Ureter (tissue), 1 donor: ENCODE data around the gene HMX3. TPM values are rescaled to one million over a fixed set of nuclear protein-coding genes. Genes with fewer than 3 reads are reported as not detected.

Experiments
- DNase-seq: peaks from one replicate; pipeline ENCODE4 v3.0.0-alpha.2; 2020; ENCODE audit warnings: low spot score
- total RNA-seq: library from RNA; stranded (reverse); gene quantifications from one replicate; pipeline ENCODE4 v1.2.4, GENCODE V29; 2023
- donor health status: DM: yes; HTN: yes; CAD: no.

The HMX3 gene
- total RNA-seq, 1 donor from 2014 or later, result not detected

DNA sequence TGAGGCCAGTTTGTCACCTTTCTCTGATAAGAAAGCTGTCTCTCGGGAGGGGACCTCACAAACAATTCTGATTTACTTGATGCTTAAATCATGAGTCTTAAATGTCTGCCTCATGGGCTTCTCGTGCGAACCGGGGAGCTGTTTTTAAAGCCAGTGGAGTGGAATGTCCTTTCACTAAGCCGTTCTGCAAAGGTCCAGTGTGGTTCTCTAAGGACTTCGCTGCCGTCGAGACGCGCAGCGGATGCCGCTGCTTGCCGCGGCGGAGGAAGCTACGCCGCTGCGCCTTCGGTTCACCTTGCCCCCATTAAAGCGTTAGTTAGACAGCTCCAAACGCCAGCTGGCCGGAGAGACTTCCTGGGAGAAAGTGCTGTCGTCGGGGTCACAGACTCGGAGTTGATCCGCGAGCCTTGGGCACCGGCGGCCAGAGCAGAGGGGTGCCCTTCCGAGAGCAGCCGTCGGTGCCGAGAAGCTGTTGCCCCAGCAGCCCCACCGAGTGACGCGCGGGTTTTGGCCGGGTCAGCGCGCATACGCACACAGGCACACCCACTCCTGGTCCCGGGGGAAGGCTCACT, 1.3 kb upstream of the HMX3 start:
- DNase-seq, result no peak

DNA sequence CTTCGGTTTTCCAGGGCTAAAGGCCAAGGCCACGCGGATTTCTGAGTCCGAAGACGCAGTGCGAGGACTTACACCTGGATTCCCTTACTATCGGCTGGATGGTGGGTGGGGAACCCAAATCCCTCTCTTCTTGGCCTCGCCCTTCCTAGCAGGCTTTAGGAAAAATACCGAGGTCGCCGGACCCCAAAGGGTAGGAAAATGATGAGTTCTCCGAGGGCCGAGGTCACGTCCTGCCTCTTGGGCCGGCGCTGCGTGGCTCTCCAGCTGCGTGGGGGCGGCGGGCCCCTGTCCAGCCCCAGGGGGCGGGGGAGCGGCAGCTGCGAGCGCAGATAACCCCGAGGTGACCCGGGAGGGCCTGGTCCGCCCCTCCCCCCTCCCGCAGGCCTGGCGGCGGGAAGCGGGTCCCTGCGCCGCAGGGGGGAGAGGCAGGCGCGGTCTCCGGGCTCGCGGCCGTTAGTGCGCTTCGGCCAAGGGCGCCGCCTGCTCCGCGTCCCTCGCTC, 805 bp upstream of the HMX3 start:
- no peak for DNase-seq

DNA sequence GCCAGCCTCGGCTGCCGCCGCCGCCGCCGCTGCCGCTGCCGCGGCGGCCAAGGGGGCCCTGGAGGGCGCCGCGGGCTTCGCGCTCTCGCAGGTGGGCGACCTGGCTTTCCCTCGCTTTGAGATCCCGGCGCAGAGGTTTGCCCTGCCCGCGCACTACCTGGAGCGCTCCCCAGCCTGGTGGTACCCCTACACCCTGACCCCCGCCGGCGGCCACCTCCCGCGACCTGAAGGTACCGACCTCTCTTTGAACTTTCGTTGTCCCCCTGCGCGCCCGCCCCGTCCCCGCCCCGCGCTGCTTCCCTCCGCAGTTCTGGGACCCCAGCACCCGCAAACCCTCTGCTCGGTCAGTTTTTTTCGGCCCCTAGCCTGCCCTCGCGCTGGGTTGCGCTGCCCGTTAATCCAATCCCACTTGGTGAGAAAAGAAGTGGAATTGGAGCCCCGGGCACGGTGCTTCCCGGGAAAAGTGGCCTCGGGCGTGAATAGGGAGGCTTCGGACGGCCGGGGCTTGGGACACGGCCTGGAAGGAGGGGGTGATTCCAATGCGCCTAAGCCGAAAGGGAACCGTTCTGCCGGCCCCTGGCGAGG, 543 bp downstream of the HMX3 start:
- no peak for DNase-seq

DNA sequence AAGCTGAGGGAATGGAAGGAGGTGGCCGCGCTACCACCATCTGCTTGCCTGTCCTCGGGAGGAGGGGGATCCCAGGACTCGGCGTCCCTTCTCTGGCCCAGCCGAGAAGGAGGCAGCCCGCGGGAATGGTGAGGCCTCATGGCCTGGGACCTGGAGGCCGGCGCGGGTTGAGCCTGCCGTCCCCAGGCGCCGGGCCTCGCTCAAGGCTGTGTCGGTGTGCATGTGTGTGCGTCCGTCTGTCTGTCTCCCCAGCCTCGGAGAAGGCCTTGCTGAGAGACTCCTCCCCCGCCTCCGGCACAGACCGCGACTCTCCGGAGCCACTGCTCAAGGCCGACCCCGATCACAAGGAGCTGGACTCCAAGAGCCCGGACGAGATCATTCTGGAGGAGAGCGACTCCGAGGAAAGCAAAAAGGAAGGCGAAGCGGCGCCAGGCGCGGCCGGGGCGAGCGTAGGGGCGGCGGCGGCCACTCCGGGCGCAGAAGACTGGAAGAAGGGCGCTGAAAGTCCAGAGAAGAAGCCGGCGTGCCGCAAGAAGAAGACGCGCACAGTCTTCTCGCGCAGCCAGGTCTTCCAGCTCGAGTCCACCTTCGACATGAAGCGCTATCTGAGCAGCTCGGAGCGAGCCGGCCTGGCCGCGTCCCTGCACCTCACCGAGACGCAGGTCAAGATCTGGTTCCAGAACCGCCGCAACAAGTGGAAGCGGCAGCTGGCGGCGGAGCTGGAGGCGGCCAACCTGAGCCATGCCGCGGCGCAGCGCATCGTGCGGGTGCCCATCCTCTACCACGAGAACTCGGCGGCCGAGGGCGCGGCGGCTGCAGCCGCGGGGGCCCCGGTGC, 1.3 kb downstream of the HMX3 start:
- DNase-seq, result no peak

DNA sequence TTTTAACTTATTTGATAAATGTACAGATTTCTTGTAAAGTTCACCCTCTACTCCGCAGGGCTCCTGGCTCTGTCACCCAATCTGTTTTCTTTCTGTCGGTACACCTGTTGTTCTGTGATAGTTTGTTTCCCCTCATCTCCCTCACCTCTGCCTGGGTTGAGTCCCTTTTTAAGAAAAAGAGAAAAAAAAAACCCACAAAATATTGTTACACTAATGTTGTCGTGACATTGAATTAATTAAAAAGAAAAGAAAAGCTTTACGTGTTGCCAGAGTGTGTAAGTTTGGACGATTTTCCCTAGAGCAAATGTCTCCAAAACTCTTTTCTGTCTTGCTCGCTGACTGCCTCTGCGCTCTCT, 3.4 kb downstream of the HMX3 start:
- no peak for DNase-seq

DNA sequence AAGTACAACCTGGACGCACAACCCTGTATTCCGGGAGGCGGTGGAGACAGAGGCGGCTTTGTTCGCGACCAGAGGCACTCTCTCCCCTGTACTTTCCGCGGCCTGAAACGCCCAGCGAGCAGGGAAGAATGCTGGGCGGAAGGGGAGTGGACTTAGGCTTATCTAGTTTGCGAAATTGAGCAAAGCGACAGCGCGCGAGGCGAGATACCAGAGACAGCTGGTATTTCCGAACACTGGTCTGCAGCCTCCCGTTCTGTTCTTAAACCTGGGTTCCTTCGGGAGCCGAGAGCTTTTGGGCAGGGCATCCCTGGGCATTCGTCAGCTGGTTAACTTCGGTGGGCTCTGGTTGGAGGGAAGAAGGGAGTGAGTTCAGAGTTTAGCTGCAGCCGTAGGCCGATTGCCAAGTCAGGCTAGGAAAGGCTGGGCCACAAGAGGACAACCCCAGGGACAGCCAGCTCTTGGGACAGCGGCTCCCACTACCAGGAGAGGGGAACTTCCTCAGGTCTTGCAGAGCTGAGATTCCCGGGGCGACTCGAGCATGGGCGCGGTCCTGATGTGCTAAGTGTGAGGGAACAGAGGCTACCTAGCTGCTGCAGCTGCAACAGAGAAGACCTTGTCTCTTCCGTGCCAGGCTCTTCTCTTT, 3.9 kb downstream of the HMX3 start:
- no peak for DNase-seq

DNA sequence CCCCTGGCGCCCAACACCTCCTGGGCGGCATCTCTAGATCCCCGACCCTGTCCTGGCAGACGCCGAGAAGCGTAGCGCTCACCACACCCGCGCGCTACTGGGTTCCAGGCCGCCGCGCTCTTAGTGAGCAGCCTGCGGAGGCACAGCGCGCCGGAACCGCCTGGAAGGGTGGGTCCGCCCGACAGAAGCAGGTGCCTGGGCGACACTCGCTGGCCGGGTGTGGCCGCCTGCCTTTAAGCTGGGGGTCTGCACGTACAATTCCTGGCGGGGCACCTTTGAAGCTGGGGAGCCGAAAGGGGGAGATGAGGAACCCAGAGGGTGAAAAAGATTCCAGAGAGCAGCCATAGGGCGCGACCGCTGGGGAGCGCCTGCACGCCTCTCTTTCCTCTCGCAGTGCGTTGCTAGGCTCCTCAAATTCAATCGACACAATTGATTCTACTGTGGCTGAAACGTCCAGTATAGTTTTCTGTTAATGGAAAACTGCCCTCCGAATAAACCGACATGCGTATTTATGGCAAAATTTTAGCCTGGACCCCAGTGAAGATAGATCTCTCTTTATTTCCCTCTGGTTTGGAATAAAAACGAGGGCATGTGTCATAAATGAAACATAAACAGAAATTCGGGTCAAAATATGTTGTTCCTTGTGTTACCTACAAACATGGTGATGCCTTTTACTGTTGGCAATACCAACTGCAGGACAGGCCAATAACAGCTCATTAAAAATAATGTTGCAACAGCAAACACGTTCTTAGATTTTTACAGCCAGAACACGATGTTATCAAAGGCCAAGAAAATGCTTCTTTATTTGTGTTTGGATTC, 4.6 kb downstream of the HMX3 start:
- no peak for DNase-seq

DNA sequence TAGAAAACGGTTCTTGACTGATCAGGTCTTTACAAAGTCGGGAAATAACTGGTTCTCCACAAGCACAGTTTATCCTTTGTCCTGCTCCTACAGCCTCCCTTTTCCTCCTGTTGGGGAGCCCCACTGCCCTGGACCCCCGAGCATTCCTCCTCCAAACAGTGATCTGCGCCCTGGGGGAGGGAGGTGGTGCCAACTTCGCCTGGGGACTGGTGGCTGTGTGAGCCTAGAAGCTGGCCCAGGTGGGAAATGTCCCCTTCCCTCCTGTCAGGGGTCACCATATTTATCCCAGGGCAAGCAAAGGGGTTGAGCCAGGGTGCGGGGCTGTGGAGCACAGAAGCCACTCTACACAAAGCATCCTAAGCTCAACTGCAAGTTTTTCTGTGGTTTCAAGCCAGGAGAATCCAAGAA, 5.2 kb downstream of the HMX3 start:
- no peak for DNase-seq

DNA sequence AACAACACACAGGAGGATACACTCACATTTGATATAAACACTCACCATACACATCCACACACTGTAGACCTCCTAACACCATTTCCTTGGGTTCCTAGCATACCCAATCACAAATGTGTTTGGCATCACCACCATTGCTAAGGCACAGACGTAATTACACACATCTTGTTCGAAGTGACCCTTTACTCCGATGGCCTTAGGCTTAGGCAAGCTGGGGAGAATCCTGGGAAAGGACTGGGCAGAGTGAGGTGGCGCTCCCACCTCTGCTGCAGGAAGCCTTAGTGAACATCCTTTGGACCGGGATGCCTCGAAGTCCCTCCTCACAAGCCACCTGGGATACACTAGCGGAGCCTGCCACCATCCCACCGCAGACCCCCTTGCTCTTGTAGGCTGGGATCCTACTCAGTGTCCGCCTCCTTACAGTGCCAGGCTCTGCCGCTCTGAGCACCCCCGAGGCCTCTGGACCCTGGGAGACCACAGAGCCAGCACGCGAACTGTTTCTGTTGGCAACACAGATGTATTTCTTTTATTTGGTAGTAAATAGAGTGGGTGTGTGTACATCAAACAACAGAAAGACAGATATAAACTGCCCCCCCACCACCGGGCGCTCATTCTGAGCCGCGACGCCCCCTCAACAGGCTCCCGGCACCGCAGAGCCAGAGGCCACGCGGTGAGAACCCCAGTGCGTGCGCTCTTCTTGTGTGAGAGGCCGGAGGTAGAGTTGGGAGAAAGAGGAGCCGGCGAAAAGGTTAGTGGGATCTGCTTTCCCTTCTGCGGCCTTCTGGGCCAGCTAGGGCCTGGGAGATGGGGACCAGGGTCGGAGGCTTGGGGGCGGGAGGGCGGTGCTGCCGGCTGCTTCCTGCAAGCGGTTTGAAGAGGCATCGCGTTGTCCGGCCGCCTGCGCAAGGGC, 6.3 kb downstream of the HMX3 start:
- no peak for DNase-seq

DNA sequence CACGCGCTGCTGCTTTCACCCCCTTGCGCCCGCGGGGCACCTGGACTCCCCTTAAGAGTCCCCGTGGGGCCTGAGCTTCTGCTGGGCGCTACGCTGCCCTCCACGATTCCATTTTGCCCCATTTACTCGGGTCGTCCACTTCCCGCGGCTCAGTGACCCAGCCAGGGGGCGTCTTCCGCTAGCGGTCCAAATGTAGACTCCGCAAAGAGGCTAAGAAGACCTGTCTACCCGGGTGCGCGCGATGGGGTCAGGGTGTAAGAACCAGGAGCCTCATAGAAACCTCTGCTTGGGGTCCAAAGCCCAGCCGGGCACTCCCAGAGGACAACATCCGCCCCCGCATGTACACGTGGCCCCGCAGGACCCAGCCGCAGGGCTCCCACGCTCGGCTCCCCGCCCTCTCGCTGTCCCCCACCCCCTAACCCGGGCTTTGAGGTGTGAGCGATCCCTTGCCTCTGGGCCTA, 7.0 kb downstream of the HMX3 start:
- DNase-seq, result no peak

DNA sequence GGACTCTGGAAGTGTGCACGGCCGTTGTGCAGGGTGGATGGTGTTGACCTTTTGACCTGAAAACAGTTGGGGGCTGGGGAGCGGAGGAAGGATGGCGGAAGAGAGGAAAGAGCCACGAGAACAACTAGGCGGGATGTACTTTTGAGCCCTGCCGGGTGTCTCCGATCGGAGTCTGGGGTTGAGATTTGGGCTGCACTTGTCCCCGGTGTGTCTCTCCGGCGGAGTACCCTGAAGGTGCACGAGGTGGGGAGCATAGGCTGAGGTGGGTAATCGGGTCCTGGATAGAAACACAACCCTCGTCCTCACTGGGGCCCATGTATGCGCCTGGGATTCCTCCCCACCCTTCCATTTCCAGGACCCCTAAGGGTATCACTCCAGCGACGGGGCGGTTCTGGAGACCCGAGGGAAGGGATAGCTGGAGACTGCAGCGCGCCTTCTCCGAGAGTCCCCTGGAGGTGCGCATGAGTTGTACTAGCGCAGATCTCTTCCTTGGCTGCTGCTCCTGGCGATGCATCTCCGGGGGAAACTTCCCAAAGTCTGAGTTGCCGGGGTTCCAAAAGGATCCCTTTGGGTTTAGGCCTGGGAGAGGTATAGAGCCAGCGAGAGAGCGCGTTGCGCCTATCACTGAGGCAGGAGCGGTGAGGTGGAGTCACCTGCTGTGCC, 7.5 kb downstream of the HMX3 start:
- no peak for DNase-seq

DNA sequence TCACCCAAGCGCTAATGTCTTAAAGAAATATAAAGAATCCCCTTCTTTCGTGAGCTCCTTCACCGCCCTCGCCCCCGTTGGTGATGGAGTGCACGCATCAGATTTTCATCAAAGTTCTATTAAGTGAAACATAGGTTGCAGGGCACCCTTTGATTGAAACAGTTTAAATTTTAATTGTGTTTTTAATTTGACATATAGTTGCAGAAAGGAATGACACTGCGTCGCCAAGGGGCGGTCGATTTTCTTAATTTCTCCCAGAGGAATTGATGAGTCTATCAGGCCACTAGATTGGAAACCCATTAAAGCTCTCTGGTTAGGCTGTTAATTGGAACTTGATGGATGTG, 8.0 kb downstream of the HMX3 start:
- DNase-seq, result no peak

DNA sequence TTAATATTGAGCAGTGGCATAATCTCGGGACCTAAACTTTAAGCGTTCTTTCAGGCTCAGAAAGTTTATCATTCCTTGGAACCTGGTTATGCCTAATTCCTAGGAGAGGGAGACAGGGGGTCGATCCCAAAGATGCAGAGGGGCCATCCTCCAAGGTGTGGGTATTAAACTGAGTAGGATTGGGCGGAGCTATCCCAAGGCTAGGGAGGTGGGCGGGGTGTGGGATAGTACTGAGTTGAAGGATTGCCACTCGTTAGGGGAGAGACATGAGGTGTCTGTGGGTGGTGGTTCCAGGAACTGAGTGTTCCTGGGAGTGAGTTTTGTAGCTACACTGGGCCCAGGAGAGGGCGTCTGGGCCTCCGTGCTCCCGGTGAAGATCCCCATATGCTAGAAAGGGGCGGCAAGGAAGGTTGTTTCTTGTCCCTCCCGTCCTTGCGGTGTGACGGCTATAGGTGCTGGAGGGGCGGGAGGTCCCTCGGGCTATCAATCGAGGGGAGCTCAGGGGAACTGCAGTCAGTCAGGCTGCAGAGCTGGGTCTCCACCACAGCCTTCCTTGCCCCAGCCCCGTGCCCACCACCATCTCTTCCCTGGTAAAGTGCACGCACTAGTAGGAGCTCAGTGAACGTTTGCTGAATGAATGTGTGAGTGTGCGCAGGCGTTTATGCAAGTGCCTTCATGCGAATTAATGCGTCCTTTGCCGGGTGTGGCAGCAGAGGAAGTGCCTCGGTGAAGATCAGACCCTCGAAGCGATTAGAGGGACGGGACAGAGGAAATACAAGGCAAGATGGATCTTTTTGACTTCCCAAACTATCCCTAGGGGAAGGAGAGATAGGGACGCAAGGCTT, 9.1 kb downstream of the HMX3 start:
- no peak for DNase-seq

DNA sequence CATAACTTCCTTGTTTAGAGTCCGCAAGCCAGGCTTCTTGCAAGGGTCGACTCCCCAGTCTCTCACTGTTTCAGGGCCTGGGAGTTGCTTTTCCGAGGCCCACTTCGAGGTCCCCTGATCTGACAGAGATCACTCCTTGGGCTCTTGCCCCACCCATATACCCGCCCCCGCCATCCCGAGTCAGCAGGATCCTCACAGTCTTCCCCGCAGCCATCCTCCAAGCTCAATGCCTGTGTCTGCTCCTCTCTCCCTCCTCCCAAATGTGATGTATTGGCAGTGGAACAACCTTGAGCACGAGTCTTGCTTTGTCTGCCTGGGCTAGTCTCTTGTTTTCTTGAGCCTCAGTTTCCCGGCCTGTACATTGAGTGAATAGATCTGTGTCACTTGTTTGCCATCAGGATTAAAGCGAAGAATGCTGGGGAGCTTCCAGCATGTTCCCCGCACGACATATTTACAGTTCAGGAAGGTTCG, 9.8 kb downstream of the HMX3 start:
- DNase-seq, result no peak

DNA sequence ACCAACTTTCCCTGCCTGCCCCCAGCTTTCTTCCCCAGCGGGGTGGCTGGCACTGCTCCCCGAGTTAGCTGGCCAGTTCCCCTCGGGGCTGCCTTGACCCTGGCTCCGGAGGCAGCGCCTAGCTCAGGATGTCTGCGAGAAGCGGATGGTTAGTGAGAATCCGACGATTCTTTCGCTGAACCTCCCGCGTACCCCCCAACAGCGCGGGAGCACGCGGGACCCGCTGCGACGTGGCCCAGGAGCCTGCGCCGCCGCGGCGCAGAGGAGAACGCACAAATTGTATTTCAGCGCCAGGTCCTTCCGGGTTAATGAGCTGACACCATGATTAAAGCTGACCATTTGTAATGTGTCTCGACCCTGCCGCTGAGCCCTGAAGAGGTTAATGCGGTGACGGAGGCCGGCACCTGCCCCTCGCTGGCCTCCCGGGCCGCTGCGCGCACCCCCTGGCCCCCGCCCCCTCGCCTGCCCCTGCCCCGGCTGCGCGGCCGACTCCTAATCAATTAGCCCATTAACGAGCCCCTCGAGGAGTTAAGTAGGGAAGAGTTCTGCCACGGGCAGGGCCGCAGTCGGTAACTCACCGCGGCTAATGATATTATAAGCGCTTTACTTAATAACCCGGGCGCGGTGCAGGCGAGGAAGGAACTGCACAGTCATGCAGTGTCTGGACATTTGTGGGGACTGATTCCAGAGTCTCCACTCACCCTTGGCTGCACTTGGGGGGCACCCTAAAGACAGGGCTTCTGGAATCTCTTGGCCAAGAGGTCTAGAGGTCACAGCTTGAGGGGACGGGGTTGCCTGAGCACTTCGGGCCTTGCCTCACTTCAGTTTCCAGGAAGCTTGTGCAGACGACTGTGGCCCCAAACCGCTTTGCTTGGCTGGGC, 10.5 kb downstream of the HMX3 start:
- DNase-seq, result no peak

DNA sequence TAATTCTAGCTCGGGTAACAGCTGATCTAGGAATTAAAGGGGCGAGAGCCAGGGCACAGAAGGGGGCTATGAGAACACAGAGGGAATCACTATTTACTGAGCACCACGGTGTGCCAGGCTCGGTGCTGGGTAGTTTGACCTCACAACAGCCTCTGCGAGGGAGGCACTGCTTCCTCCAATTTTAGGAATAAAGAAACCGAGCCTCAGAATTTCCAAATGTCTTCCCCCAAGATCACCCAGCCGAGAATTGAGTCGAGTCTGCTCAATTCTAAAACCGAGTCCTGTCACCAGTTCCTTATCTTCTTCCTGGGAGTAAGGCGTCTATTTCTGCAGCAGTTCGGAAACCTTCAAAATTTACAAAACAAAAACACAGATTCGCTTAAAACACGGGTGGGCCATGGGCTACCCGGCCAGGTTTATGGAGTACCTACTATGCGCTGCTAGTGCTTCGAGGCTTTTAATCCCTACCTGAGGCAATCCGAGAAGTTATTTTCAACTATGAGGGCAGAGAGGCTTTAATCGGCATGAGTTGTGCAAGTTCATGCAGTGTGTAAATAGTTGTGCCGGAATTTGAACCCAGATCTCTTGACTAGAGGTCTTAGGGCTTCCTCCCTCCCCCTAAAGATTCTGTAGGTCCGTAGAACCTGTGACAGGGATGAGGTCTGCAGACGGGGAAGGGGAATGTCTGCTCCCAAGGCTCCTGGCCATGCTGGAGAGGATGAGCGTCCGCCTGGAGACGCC, 11.3 kb downstream of the HMX3 start:
- no peak for DNase-seq
